Stimulated activated CD4-positive, alpha-beta T cell treated with anti-CD3 and anti-CD28 coated beads, Interleukin-4, amount 100 ng/mL, for 24 hours (primary cell): Measurements from ENCODE around the gene HOXB5.

Experiments
- DNase-seq: peaks from one replicate; pipeline ENCODE4 v3.0.0-alpha.2; 2020

The HOXB5 gene

GRCh38 chr17:48628649-48629410 lies 35.3 kb upstream of the HOXB5 start:
- no peak for DNase-seq

- no peak for DNase-seq
These were observed 34.3 kb upstream of the HOXB5 start for GRCh38 chr17:48627623-48628521.

GRCh38 chr17:48627118-48627597 lies 33.6 kb upstream of the HOXB5 start:
- DNase-seq: no peak

GRCh38 chr17:48626245-48627117 lies 32.9 kb upstream of the HOXB5 start, which contains the start of gene HOXB9:
TSS of gene HOXB9 (minus strand) at chr17:48626358. CDS start at chr17:48626269, 89 bp downstream.
- peak; percentile 51 for DNase-seq

GRCh38 chr17:48625495-48626244 lies 32.1 kb upstream of the HOXB5 start:
- peak; percentile 43 for DNase-seq

GRCh38 chr17:48624544-48625494 lies 31.2 kb upstream of the HOXB5 start:
- no peak for DNase-seq

GRCh38 chr17:48624118-48624517 lies 30.5 kb upstream of the HOXB5 start:
- no peak for DNase-seq

- DNase-seq: no peak
These were observed 30.0 kb upstream of the HOXB5 start for GRCh38 chr17:48623583-48623982.

- no peak for DNase-seq
These were observed 29.3 kb upstream of the HOXB5 start for GRCh38 chr17:48622857-48623256.

- no peak for DNase-seq
These were observed 28.1 kb upstream of the HOXB5 start for GRCh38 chr17:48621410-48622392.

GRCh38 chr17:48620461-48621139 lies 27.0 kb upstream of the HOXB5 start:
- no peak for DNase-seq

GRCh38 chr17:48619826-48620449 lies 26.4 kb upstream of the HOXB5 start:
- no peak for DNase-seq

- DNase-seq: peak; percentile 85
These were observed 24.8 kb upstream of the HOXB5 start for GRCh38 chr17:48618256-48618896.

GRCh38 chr17:48617471-48618255 lies 24.1 kb upstream of the HOXB5 start:
- no peak for DNase-seq

- DNase-seq: no peak
These were observed 23.3 kb upstream of the HOXB5 start for GRCh38 chr17:48616717-48617470.
